Transverse colon (tissue), 4 donors: ENCODE measurements around the gene NTRK3.

ENCODE experiments used
- POLR2A ChIP-seq: fragments of 450-650 bp; IDR thresholded peaks from one replicate; pipeline ENCODE4 v1.6.1; 2016; ENCODE audit warnings: antibody characterized with exemption, mild to moderate bottlenecking, moderate library complexity
- POLR2AphosphoS5 ChIP-seq, 3 donors: sonication (generic); formaldehyde crosslinking; IDR thresholded peaks; one replicate each; pipeline ENCODE4 v1.6.1; 2016; ENCODE audit warnings: antibody characterized with exemption in 3 of 3
- TF ChIP-seq, protein P1 (sequence below), 5 experiments: fragments of 200-600 bp in 3 of 5; fragments of 450-650 bp in 2 of 5; sonication (generic) in 3 of 5; IDR thresholded peaks; 1 replicate in 2 of 5; 2 replicates in 3 of 5; pipeline ENCODE4 v1.5.1; 2016 to 2017; ENCODE audit warnings: antibody characterized with exemption in 5 of 5, inconsistent platforms in 3 of 5, mild to moderate bottlenecking in 2 of 5, moderate library complexity in 1 of 5

DNA sequence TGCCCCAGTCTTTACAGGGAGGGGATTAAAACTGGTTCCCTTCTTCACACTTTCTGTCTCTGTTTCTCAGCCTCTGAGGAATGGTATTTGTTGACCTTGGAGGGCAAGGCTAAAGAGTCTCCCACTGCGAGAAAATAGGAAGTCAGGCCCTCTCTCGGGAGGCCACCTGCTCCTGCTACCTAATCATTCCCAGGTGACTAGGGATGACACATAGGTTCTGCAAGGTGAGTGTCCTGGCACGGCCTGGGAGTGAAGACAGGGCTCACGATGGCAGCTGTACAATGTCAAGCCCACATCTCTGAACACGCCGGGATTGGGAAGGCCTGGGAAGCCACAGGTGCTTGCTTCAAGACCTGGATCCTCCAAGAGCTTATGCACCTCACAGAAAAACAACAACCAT lies 314.2 kb downstream of the NTRK3 start:
- no peak for TF ChIP-seq POLR2A
- TF ChIP-seq, protein P1, sequence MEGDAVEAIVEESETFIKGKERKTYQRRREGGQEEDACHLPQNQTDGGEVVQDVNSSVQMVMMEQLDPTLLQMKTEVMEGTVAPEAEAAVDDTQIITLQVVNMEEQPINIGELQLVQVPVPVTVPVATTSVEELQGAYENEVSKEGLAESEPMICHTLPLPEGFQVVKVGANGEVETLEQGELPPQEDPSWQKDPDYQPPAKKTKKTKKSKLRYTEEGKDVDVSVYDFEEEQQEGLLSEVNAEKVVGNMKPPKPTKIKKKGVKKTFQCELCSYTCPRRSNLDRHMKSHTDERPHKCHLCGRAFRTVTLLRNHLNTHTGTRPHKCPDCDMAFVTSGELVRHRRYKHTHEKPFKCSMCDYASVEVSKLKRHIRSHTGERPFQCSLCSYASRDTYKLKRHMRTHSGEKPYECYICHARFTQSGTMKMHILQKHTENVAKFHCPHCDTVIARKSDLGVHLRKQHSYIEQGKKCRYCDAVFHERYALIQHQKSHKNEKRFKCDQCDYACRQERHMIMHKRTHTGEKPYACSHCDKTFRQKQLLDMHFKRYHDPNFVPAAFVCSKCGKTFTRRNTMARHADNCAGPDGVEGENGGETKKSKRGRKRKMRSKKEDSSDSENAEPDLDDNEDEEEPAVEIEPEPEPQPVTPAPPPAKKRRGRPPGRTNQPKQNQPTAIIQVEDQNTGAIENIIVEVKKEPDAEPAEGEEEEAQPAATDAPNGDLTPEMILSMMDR (IDR thresholded peaks at IDR 0.05), result no peak
- TF ChIP-seq POLR2AphosphoS5 (IDR thresholded peaks at IDR 0.05), result no peak
